GM23248 (cell line): ENCODE results near the gene LRRC52.

ENCODE experiments used
- EZH2 ChIP-seq: fragments of 200-600 bp; sonication (generic); IDR thresholded peaks from 2 replicates; pipeline ENCODE4 v1.6.1; 2018; ENCODE audit warnings: antibody characterized with exemption, mild to moderate bottlenecking; ENCODE audit not compliant: insufficient read depth, poor library complexity, severe bottlenecking
- EZH2phosphoT487 ChIP-seq: fragments of 200-600 bp; sonication (generic); IDR thresholded peaks from 2 replicates; pipeline ENCODE4 v1.6.1; 2018; ENCODE audit warnings: antibody characterized with exemption, moderate library complexity, mild to moderate bottlenecking, low read depth; ENCODE audit not compliant: insufficient read depth

- no peak for TF ChIP-seq EZH2
- TF ChIP-seq EZH2phosphoT487 = no peak
Observed at GRCh38 chr1:165610866-165611265, 67.1 kb downstream of the LRRC52 start.
